ENCODE results near the gene PRRC2A.

DNA sequence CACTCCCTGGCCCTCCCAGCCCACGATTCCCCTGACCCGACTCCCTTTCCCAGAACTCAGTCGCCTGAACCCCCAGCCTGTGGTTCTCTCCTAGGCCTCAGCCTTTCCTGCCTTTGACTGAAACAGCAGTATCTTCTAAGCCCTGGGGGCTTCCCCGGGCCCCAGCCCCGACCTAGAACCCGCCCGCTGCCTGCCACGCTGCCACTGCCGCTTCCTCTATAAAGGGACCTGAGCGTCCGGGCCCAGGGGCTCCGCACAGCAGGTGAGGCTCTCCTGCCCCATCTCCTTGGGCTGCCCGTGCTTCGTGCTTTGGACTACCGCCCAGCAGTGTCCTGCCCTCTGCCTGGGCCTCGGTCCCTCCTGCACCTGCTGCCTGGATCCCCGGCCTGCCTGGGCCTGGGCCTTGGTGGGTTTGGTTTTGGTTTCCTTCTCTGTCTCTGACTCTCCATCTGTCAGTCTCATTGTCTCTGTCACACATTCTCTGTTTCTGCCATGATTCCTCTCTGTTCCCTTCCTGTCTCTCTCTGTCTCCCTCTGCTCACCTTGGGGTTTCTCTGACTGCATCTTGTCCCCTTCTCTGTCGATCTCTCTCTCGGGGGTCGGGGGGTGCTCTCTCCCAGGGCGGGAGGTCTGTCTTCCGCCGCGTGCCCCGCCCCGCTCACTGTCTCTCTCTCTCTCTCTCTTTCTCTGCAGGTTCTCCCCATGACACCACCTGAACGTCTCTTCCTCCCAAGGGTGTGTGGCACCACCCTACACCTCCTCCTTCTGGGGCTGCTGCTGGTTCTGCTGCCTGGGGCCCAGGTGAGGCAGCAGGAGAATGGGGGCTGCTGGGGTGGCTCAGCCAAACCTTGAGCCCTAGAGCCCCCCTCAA, 48.2 kb upstream of the PRRC2A start, which contains the start of gene LTA:
- TF ChIP-seq, protein P1, sequence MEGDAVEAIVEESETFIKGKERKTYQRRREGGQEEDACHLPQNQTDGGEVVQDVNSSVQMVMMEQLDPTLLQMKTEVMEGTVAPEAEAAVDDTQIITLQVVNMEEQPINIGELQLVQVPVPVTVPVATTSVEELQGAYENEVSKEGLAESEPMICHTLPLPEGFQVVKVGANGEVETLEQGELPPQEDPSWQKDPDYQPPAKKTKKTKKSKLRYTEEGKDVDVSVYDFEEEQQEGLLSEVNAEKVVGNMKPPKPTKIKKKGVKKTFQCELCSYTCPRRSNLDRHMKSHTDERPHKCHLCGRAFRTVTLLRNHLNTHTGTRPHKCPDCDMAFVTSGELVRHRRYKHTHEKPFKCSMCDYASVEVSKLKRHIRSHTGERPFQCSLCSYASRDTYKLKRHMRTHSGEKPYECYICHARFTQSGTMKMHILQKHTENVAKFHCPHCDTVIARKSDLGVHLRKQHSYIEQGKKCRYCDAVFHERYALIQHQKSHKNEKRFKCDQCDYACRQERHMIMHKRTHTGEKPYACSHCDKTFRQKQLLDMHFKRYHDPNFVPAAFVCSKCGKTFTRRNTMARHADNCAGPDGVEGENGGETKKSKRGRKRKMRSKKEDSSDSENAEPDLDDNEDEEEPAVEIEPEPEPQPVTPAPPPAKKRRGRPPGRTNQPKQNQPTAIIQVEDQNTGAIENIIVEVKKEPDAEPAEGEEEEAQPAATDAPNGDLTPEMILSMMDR (IDR thresholded peaks at IDR 0.05) = no peak
- no peak for TF ChIP-seq POLR2A (IDR thresholded peaks at IDR 0.05; ENCODE audit: low read depth)
- TF ChIP-seq POLR2AphosphoS5 (IDR thresholded peaks at IDR 0.05) = no peak
- TF ChIP-seq EP300 (IDR thresholded peaks at IDR 0.05) = no peak

All from esophagus muscularis mucosa (tissue), 4 donors.